Measurements from ENCODE around the gene TOP3A.

The TOP3A gene

GRCh38 chr17:18252160-18252559 is 62.6 kb downstream of the TOP3A start:
- no peak for DNase-seq

- DNase-seq = no peak
These were observed 63.6 kb downstream of the TOP3A start for GRCh38 chr17:18251204-18251603.

GRCh38 chr17:18250708-18251107 is 64.1 kb downstream of the TOP3A start:
- no peak for DNase-seq

GRCh38 chr17:18250259-18250658 is 64.5 kb downstream of the TOP3A start:
- DNase-seq = no peak

- DNase-seq = no peak
These were observed 66.0 kb downstream of the TOP3A start for GRCh38 chr17:18248811-18249210.

GRCh38 chr17:18248300-18248731 is 66.5 kb downstream of the TOP3A start:
- DNase-seq = peak; percentile 71

- DNase-seq = no peak
These were observed 67.2 kb downstream of the TOP3A start for GRCh38 chr17:18247613-18248001.

- DNase-seq = peak; percentile 29
These were observed 67.7 kb downstream of the TOP3A start for GRCh38 chr17:18246880-18247612.

GRCh38 chr17:18246109-18246725 is 68.6 kb downstream of the TOP3A start:
- no peak for DNase-seq

GRCh38 chr17:18245038-18245776 is 69.6 kb downstream of the TOP3A start:
- DNase-seq = no peak

- DNase-seq = no peak
These were observed 73.4 kb downstream of the TOP3A start for GRCh38 chr17:18241229-18241871.

GRCh38 chr17:18240449-18240848 is 74.3 kb downstream of the TOP3A start:
- no peak for DNase-seq

- no peak for DNase-seq
These were observed 76.5 kb downstream of the TOP3A start for GRCh38 chr17:18238299-18238698.

- no peak for DNase-seq
These were observed 77.3 kb downstream of the TOP3A start for GRCh38 chr17:18237461-18237860.

- no peak for DNase-seq
These were observed 78.3 kb downstream of the TOP3A start for GRCh38 chr17:18236494-18236893.

GRCh38 chr17:18235743-18236256 is 79.0 kb downstream of the TOP3A start:
- no peak for DNase-seq

- no peak for DNase-seq
These were observed 79.9 kb downstream of the TOP3A start for GRCh38 chr17:18234853-18235380.

GRCh38 chr17:18233803-18234518 is 80.8 kb downstream of the TOP3A start:
- DNase-seq = no peak

GRCh38 chr17:18231164-18231563 is 83.6 kb downstream of the TOP3A start:
- no peak for DNase-seq

GRCh38 chr17:18230288-18231141 is 84.3 kb downstream of the TOP3A start:
- no peak for DNase-seq

GRCh38 chr17:18229771-18230170 is 85.0 kb downstream of the TOP3A start:
- no peak for DNase-seq
